Measurements from ENCODE around the gene NTM. TPM values are rescaled to one million over a fixed set of nuclear protein-coding genes. Genes with fewer than 3 reads are reported as not detected.
A peak's percentile ranks its signal among the peaks of the same experiment; 100 is the strongest.

The NTM gene
- total RNA-seq, 1 experiment from 2014 or later = 3.1 TPM

DNA sequence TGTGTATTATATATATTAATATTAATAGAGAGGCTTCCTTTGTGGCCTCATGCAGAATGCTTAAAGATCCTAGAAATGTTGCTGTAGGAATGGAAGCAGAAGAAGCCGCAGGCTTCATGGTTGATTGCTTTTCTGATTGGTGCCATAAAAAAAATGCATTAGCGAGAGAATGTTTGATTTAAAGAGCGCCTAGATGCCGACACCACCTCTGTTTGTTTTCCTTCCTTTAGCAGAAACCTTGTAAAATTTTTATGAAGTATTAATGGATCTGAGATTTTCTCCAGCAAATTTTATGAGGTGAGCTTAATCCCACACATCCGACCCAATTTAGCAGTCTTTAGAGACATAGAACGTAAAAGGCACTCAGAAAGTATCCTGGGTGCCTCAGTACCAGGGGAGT lies 587.5 kb downstream of the NTM start:
- no peak for DNase-seq (ENCODE audit: low spot score)

DNA sequence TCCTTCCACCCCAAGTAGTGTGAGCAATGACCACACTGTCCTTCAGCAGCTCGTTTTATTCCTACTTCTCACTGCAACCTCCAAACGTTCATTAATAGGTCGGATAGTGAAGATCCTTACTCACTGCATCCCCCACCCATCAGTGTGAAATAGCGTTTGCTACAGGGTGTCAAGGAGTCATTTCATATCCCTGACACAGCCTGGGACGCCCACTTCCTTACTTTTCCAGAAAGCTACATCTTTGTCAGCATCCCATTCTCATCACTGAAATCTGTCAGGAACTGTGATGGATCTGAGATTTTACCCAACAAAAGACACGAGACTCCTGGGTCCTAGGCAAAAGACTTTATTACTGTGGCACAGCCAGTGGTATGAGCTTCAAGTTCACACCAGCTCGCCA lies 592.4 kb downstream of the NTM start:
- no peak for DNase-seq (ENCODE audit: low spot score)

DNA sequence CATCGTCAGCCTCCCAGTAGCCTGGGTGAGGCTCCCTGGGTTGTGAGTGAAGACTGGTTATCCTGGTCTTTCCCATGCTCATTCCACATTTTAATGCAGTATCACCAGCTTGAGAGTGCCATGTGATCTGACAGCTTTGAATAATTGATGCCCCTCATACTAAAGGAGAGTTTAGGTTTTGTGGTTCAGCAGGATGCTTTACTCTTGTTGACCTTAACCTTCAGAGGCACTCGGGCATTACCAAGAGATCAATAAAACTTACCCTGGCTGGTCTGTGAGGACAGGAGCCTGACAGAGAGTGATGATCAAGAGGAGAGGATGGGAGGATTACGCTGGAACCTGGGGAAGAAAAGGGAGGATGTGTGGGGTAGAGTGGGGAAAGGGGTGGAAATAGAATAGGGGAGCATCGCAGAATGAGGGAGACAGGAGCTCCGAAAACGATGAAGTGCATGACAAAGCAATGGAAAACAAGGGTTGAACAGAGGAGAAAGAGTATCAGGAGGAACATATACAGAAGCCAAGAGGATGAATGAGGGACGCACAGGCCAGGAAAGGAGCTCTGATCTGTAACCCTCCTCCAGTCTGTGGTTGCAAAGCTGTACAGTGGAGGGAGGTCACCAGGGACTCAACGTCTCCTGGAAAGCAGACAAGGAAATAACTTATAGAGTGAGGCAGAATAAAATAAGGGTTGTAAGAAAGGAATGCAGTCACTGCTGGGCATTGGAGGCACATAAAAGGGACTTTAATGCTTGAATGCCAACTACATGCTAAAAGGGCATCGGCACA lies 594.5 kb downstream of the NTM start:
- DNase-seq (ENCODE audit: low spot score) = no peak

DNA sequence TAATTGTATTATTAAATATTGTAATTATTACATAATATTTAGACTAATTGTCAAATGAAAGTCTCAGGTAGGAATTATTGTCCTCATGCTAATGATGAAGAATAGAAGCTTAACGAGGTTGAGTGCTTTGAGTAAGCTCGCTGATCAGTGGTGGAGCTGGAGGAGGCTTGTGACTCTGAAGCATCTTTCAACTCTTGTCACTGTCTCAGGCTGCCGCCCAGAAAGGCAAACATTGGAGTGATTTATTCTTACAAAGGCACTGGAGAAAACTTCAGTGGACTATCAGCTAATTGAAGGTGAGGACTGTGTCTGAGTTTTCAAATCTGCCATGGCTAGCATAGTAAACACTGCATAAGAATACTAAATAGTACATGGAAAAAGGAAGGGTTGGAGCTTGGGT lies 595.1 kb downstream of the NTM start:
- DNase-seq (ENCODE audit: low spot score) = no peak

DNA sequence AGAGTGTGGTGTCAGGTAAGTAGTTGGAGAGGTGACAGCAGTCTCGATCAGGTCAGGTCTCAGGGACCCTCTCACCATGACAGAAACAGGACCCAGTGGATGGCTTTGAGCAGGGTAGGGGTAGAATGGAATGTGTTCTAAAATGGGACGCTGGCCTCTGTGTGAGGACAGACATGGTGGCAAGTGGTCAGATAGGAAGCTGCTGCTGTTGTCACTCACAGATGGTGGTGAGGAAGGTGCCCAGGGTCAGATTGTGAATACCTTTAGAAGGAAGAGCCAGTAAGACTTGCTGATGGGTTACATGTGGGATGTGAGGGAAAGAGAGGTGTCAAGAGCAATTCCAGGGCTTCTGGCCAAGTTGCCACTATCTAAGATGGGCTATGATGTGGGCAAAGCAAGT lies 596.3 kb downstream of the NTM start:
- DNase-seq (ENCODE audit: low spot score) = no peak

DNA sequence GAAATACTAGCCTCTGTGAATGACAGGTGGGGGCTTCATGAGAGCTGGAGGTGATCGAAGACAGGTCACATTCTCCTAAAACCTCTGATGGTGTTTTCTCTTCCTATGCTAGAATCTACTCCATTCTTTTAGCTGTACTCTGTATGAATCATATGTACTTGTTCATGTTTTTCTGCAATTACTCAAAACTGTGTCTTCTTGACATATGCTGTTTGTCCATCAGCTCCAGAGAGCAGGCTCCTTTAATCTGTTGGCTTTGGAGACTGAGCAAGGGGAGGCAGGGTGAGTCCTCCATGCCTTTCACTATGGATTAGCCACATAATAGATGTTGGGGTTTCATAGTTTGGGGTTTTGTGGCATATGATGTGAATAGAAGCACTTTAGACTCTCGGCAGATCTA lies 598.8 kb downstream of the NTM start:
- no peak for DNase-seq (ENCODE audit: low spot score)

DNA sequence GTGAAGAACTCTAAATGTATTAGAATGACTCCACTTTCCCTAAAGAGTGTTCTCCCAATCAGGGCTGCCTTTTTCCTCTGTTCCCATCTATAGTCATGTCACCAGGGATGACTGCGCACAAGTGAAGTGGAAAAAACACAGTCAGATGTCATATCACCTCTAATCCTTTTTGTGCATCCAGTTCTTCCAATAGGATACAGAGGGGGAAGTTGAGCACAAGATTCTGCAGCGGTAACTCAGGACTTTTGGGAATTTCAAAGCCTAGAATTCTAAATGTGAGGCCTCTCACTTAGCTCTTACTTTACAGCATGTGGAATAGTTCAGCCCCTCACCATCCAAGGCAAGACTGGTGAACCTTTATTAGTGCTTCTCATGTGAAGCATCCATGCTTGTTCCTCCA lies 602.6 kb downstream of the NTM start:
- no peak for DNase-seq (ENCODE audit: low spot score)

DNA sequence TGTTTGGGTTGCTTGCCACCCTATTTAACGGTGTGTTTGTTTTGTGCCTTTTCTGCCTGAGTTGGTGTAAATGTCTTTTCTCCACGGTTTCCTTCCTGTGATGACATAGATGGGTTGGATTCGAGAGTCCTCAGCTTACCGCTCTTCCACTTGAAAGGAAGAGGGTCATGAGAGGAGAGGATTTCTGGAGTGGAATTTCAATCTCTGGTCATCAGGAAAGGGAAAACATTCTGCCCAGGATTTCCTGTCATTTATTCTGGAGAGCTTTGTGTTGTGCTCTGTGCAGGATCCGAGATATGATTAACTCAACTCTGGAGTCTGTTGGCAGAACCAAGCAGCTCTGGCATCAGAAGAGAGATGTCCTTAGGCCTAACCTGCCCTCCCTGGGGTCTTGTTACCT lies 605.2 kb downstream of the NTM start:
- DNase-seq (ENCODE audit: low spot score) = no peak

DNA sequence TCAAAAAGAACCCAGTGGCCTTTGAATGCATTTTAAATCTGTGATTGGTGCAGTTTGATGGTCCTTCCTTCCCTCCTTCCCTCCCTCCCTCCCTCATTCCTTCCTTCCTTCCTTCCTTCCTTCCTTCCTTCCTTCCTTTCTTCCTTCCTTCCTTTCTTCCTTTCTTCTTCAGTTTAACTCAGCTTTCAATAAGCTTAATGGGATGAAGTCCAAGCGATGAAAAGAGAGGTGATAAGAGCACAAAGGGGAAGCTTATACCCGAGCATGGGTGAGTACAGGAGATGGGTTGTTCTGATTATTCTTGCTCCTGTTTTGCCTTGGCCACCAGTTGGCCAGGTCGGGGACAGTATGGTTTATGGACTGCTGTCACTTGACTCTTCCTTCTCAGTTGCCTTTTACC lies 605.6 kb downstream of the NTM start:
- no peak for DNase-seq (ENCODE audit: low spot score)

DNA sequence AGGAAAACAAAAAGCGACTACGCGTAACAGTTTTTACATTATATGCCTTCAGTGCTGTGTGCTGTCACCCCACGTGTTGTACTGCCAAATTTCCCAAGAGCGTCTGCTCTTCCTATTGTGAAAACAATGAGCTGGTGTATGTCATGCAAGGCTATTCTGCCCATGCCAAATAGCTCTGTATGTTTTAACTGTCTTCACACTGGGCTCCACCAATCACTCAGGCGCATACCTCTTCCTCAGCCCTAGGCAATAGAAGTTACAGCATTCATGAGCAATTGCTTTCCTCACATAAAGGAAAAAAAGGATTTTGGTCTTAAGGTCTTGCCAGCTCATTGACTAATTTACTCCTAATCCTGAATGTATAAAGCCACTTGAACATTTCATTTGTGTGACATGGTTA lies 606.8 kb downstream of the NTM start:
- DNase-seq (ENCODE audit: low spot score) = peak; percentile 21

DNA sequence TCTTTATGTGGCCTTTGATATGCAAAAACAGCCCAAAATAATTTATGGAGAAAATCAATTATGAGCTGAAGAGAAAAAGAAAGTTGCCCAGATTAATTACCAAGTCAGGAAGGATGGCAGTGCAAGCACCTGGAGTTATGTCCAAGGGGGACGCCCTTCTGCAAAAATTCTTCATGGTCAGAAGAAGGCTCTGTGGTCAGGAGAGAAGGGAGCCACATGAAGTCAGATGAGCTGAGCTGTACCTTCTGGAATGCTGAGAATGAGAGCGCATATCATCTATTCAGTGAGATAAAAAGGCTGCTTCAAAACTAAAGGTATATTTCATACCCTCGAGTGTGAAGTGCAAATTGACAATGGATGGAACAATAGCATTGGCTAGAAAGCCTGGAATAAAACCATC lies 607.4 kb downstream of the NTM start:
- no peak for DNase-seq (ENCODE audit: low spot score)

DNA sequence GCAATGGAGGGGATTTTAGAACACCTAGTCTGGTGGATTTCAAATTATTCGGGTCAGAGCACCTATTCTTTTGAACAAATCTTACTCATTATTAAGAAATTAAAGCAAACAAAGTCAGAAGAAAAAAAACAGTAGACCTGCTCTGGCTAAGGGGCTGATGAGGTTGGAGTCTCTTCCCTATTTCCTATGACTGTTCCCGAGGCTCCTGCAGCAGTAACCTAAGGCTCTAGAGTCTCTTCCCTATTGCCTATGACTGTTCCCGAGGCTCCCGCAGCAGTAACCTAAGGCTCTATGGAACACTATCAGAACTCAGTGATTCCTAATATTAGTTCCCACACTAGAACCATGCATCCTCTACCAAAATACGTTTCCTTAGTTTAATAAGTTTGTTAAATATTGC lies 607.9 kb downstream of the NTM start:
- DNase-seq (ENCODE audit: low spot score) = no peak

DNA sequence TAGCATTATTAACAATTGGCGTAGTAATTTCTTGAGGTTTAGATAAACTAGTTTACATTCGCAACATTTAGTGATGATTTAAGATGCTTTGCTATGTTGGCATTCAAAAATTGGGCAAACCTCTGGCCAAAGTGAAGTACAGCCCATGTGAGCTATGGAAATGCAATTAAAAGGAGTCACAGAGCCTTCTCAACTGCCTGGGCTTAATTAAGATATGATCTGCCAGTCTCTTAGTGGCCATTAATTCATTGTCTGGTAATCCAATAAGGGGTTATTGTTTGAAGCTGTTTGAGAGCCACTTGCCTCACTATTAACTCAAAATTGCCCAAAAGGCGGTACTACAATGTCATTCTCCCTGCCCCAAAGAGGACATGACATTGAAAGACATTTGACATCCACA lies 608.9 kb downstream of the NTM start:
- DNase-seq (ENCODE audit: low spot score) = no peak

DNA sequence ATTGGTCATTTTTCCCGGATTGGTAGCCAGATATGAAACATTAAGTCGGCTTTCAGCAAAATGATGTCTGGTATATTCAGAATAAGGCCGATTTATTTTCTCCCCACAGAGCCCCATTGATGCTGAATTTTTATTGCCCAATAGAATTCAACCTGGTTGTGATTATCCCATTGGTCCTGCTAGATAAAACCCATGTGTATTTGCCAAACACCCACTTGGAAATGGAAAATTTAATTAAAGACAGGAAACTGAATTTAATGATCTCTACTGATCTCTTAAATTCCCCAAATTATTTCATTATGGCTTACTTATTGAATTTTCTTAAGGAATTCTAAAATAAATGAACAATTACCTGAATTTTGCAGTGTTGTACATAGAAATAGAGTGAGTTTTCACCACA lies 609.8 kb downstream of the NTM start:
- DNase-seq (ENCODE audit: low spot score) = no peak

DNA sequence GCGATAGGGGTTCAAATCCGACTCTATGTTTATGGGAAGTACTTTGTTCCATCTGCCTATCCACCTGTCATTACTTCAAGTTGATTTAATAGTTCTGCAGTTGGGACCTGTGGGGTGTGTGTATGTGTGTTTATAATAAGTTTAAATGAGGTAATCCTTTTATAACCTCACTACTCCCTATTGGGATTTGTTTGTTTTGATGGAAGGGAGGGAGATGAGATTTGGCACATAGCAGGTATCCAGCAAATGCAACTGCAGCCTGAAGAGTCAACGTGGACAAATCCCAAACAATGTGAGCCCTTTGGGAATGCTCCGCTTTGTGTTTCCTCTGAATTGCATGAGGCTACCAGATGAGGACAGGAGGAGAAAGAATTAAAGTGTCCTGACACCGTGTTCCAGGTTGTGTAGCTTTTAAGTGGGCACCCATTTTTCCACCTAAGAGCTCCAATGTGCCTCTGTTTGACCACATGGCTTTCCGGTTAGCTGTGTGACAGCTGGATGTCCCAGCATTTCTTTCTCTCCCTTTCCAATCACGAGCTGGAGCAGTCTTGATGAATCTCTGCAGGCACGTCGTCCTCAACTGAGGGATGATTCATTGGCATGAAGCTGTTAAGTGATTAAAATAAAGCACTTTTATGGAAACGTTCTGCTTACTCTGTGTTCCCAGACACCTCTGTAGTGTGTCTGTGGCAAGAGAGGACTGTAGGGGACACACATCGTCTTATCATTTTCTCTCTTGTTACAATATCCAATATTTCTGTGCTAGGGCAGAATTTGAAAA lies 610.7 kb downstream of the NTM start:
- DNase-seq (ENCODE audit: low spot score) = no peak

DNA sequence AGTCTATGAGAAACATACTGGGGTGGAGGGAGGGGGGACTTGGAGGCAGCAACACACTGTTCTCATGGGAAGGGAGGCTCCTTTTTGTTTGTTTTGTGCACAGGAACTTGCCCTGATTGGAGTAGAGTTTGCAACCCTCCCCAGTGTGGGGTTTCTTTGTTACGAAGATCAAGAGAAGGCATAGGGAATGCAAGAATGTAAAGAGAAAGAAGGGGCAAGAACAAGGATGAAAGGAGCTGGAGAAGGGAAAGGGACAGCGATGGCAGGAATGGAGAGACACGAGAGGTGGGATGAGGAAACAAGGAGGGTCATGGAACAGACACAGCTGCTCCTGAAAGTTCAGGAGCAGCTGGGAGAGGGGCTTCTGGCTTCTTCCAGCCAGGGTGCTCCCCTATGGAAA lies 611.7 kb downstream of the NTM start:
- DNase-seq (ENCODE audit: low spot score) = no peak

DNA sequence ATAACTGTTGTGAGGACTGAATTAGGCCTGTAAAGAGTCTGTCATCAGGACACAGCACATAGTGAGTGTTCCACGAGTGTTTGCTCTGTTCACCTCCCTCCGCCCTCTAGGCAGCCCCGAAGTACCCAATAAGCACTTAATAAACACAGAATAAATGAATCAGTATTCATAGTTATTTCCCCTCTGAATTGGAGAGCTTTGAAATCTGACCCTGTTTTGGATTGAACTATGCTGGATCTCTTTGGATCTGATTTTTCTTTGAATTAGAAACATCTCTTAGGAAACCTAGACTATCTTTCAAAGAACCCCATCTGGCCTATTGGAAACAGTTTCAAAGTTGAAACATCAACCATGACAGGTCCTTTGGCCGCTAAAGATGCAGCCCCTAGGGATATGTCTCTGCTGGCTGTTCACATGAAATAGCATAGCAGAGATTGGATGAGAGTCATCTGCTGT lies 615.5 kb downstream of the NTM start:
- DNase-seq (ENCODE audit: low spot score) = no peak

DNA sequence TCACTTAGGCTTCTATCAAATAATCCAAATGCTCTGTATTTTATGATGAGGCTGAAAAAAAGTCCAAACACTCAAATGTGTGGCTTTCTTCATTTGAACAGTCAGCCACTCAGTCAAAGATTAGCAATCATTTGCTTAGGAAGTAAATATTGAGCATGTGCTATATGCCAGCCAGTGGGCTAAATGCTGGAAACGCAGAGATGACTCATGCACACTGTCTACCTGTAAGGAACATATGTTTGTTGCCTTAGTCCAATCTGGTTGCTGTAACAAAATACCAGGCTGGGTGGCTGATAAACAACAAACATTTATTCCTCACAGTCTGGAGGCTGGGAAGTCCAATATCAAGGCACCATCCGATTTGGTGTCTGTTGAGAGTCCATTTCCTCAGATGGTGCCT lies 617.3 kb downstream of the NTM start:
- no peak for DNase-seq (ENCODE audit: low spot score)

DNA sequence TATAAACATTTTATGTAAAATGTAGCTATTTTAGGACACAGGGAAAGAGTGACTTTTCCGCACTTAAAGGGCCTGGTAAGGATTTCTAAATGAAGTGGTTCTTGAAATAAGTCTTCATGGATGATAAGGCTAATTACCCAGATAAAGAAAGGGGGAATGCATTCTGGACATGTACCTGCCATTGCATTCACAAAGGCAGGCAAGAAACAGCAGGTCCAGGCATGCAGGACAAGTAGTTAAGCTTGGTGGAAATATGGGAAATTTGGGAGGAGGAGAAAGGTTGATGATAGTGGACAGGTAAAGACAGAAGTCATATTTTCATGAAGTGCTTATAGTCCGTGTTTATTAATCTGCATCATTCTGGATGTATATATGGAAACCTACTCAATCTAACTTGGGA lies 621.2 kb downstream of the NTM start:
- no peak for DNase-seq (ENCODE audit: low spot score)

DNA sequence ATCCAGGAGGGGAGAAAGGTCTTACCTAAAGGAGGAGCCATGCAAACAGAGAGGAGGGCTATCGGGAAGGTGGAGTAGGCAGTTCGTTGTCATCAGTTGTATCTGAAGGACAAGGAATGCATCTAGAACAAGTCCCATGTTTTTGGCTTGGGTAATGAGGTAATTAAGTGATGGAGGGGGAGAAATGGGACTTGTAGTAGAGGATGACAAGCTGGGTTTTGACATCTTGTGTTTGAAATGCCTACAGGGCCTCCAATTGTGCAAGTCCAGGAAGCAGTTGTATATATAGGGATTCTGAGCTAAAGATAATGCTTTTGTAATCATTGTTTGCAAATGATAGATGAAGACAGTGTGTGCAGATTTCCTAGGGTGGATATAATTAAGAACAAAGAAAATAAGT lies 622.8 kb downstream of the NTM start:
- no peak for DNase-seq (ENCODE audit: low spot score)

DNA sequence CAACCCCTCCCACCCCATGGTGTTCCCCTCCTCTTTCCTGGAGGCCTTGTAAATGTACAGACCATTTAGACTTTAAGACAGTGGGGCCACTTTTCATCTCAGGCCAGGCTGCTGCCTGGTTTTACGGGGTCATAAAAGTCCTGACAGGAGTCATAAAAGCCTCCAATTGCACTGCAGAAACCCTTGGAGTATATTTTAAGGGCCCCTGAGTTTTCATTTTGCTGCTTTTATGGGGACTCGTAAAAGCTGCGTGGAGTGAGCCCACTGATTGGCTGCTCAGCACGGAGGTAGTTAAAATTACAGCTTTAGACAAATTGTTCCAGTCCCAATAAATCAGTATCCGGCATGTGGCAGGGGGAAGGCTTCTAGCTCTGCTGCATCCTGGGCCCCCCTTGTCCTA lies 627.6 kb downstream of the NTM start:
- no peak for DNase-seq (ENCODE audit: low spot score)

DNA sequence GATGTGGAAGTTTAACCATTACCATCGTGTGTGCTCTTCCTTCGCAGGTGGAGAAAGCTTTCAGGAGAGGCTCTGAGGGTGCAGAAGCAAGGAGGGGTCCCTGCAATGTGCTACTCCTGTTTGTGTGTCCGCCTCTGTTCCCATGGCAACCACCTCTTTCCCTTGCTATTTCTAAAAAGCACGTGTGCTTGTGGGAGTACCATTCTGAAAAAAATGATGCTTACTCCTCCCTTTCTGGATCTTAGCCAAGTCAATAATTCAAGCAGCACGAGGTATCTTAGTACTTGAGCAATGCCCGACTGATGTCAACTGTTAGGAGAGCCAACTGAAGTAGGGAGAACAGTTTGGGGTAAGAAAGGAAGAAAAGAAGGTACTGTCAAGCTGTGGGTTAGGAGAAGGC lies 628.7 kb downstream of the NTM start:
- DNase-seq (ENCODE audit: low spot score) = no peak

DNA sequence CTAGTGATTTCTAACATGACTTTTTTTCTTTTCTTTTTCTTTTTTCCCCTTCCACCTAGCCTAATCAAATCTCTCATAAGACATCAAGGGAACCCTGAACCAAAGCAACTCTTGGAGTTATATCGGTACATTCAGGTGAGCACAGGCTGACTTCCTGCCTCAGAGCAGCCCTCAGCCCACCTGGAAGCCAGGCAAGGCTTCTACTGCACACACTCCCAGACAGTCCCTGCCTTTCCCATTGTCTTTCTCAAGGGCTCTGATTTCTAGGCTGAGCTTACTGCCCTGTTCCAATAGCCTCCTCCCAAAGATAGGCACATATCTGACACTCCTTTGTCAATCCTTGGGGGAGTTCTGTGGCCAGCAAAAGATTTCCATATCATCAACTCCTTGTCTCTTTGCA lies 629.5 kb downstream of the NTM start:
- no peak for DNase-seq (ENCODE audit: low spot score)

DNA sequence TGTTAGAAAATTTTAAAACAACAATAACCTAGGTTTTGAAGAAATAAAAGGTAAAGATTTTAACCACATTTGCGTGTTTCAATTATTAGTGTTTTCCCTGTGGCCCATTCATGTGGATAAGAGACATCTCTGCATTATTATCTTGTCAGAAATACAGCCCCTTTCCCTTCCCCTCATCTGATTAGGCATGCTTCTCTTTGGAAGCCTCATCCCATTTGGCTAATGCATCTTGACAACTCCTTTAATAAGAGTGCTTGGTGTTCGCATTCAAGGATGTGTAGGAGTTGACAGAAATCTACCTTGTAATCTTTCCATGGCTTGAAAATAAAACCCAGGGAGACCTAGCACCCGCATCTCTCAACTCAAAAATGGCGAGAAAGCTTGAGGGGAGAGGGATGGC lies 635.5 kb downstream of the NTM start:
- no peak for DNase-seq (ENCODE audit: low spot score)
